ENCODE results near the gene IRF2BPL.

- TF ChIP-seq SRF (IDR thresholded peaks at IDR 0.05; ENCODE audit: low read depth) (no peak), EZH2 (IDR thresholded peaks at IDR 0.05) (no peak), REST (IDR thresholded peaks at IDR 0.05; ENCODE audit: low read depth) (no peak), CTCF (IDR thresholded peaks at IDR 0.05 in 2 of 3, conservative IDR thresholded peaks at IDR 0.05 in 1 of 3; ENCODE audit: borderline replicate concordance in 1 of 3, insufficient read depth in 1 of 3, low read depth in 2 of 3, low read length in 2 of 3) (no peak)
These were observed 33.2 kb upstream of the IRF2BPL start for GRCh38 chr14:77061630-77062257.
